HG03196 (cell line): Measurements from ENCODE around the gene PRICKLE2.

ENCODE experiments used
- ATAC-seq: cut with Tn5 transposase; IDR thresholded peaks from one replicate; pipeline ENCODE4 v1.9.1; 2021; ENCODE audit not compliant: unreplicated experiment

The PRICKLE2 gene

GRCh38 chr3:64195789-64196188, 29.5 kb downstream of the PRICKLE2 start:
- ATAC-seq: no peak

- ATAC-seq: no peak
Measured at GRCh38 chr3:64191822-64192221, 33.4 kb downstream of the PRICKLE2 start.

- no peak for ATAC-seq
Measured at GRCh38 chr3:64190517-64191515, 34.5 kb downstream of the PRICKLE2 start.

GRCh38 chr3:64188810-64189560, 36.3 kb downstream of the PRICKLE2 start:
- ATAC-seq: no peak

GRCh38 chr3:64187065-64187959, 38.0 kb downstream of the PRICKLE2 start:
- ATAC-seq: no peak

- ATAC-seq: no peak
Measured at GRCh38 chr3:64186667-64187064, 38.6 kb downstream of the PRICKLE2 start.

GRCh38 chr3:64185436-64185835, 39.8 kb downstream of the PRICKLE2 start:
- ATAC-seq: no peak

- no peak for ATAC-seq
Measured at GRCh38 chr3:64184621-64185020, 40.6 kb downstream of the PRICKLE2 start.

- no peak for ATAC-seq
Measured at GRCh38 chr3:64179860-64180259, 45.4 kb downstream of the PRICKLE2 start.

GRCh38 chr3:64179249-64179648, 46.0 kb downstream of the PRICKLE2 start:
- ATAC-seq: no peak

- ATAC-seq: no peak
Measured at GRCh38 chr3:64178419-64178818, 46.8 kb downstream of the PRICKLE2 start.

GRCh38 chr3:64176461-64176996, 48.7 kb downstream of the PRICKLE2 start:
- no peak for ATAC-seq

GRCh38 chr3:64174328-64174727, 50.9 kb downstream of the PRICKLE2 start:
- ATAC-seq: no peak

- no peak for ATAC-seq
Measured at GRCh38 chr3:64173563-64173962, 51.7 kb downstream of the PRICKLE2 start.

- ATAC-seq: no peak
Measured at GRCh38 chr3:64170270-64170669, 55.0 kb downstream of the PRICKLE2 start.

GRCh38 chr3:64167868-64168267, 57.4 kb downstream of the PRICKLE2 start:
- no peak for ATAC-seq

- no peak for ATAC-seq
Measured at GRCh38 chr3:64167351-64167750, 57.9 kb downstream of the PRICKLE2 start.

GRCh38 chr3:64166584-64167162, 58.6 kb downstream of the PRICKLE2 start:
- ATAC-seq: no peak

- no peak for ATAC-seq
Measured at GRCh38 chr3:64164349-64164748, 60.9 kb downstream of the PRICKLE2 start.

- ATAC-seq: no peak
Measured at GRCh38 chr3:64163755-64164148, 61.5 kb downstream of the PRICKLE2 start.
